Measurements from ENCODE around the gene VIT. TPM values are rescaled to one million over a fixed set of nuclear protein-coding genes. Genes with fewer than 3 reads are reported as not detected.

The VIT gene
- total RNA-seq = 10.0 and 11.9 TPM in 2 replicates

GRCh38 chr2:36696533-36696932 lies at the start of gene VIT:
TSS of gene VIT (plus strand) at chr2:36696707. CDS start at chr2:36716371, 19,664 bp downstream.

Other genes starting within 250 kb of the VIT start
- gene FEZ2, start 98.5 kb upstream of the VIT start, total RNA-seq = 42.1 and 49.2 TPM in 2 replicates

Data from cardiac ventricle fibroblast (primary cell).